Measurements from ENCODE around the gene VPS52. TPM values are rescaled to one million over a fixed set of nuclear protein-coding genes. Genes with fewer than 3 reads are reported as not detected.

Gene VPS52
- total RNA-seq = 13.3 and 29.0 TPM in 2 replicates

GRCh38 chr6:33271468-33272274 lies at the start of gene VPS52, which contains the start of gene RPS18:
VPS52 (minus strand) TSS chr6:33271876; CDS start chr6:33271675, 201 bp downstream.
RPS18 (plus strand) TSS chr6:33272075; CDS start chr6:33272120, 45 bp downstream.

DNA sequence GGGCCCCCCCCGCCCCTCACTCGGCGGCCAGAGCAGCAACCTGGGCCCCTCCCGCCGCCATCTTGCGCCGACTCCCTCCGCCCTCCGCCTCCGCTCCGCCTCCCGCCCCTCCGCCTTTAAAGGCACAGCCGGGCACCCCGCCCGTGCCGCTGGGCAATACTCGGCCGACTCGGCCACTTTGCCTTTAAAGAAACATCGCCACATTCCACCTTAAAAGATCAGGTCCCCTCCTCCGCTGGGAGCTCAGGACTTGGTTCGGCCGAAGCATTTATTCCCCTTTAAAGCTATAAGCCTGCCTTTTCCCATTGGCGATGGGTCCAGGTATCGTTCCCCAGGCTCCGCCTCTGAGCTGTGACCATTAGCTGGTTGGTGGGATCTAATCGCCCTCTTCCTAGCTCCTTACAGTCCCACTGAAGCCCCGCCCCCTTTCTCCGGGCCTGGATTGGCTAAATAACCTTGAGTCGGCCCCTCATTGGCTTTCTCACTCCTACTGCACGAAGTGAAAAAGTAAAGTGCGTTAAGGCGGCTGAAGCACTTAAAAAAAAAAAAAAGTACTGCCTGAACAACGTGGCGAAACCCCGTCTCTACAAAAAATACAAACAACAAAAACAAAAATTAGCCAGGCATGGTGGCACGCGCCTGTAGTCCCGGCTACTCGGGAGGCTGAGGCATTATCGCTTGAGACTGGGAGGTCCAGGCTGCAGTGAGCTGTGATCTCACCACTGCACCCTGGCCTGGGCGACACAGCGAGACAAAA lies 46.2 kb upstream of the VPS52 start, which contains the start of gene ZBTB22:
Gene ZBTB22, minus strand, starts transcription at position 76 of the 757 bp plus-strand sequence. CDS start 828 bp downstream, outside the sequence.

GRCh38 chr6:33313709-33314514 lies 42.2 kb upstream of the VPS52 start, which contains the start of gene TAPBP:
TAPBP (minus strand) TSS chr6:33314078; CDS start chr6:33314041, 37 bp downstream.

DNA sequence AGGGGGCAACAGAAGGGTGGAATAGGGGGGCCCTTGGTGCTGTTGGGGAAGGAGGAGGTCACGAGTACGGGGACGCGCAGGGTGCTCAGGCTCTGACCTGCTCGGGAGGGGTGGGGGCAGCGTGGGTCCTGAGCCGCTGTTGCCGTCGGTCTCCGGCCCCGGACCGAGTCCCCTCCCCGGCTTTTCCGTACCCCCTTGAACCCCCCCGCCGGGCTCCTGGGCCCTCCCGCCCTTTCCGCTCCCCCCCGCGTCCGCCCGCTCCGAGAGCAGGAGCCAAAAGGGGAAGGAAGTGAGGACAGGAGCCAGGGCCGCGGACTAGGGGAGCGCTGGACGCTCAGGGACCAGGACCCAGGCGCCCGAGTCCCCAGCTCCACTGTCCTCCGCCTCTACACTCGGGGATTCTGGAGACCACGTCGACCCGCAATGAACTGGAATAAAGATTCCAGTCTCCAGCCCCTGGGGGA lies 27.1 kb upstream of the VPS52 start, which contains the start of gene RGL2:
Gene RGL2, minus strand, starts transcription at position 170 of the 464 bp plus-strand sequence. CDS start 332 bp downstream, outside the sequence.

GRCh38 chr6:33288921-33289783 lies 17.5 kb upstream of the VPS52 start, which contains the start of the genes PFDN6 and WDR46:
PFDN6 (plus strand) TSS chr6:33289601; CDS start chr6:33289857, 256 bp downstream.
WDR46 (minus strand) TSS chr6:33289239; CDS start chr6:33289170, 69 bp downstream.

DNA sequence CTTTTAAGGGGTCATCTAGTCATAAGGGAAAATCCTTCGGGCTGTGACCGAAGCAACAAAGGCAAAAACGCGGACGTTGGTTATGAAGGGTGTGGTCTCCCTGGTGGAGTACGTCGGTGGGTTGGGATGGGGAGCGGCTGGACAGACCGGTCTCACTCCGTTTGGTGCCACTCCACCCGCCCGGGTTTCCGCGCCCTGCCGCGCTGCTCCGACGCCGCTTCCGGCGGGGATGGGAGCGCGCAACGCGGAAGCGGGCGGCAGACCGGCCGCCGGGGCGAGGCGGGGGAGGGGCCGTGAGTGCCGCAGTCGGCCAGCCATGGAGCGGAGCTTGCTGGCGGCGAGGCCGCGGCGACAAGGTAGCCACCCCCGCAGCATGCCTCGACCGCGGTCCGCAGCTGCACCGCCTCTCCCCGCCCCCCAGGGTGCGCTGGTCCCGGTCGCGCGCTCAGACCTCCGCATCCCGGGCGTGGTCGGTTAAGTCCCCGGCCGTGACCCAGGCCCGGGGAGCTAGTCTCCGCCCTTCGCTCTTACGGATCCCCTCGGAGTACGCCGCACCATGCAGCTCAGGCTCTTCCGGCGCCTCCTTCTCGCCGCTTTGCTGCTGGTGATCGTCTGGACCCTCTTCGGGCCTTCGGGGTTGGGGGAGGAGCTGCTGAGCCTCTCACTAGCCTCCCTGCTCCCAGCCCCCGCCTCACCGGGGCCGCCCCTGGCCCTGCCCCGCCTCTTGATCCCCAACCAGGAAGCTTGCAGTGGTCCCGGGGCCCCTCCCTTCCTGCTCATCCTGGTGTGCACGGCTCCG lies 5.4 kb upstream of the VPS52 start, which contains the start of gene B3GALT4:
Gene B3GALT4, plus strand, starts transcription at position 260 of the 799 bp plus-strand sequence. Its CDS starts 297 bp downstream, at position 557.

DNA sequence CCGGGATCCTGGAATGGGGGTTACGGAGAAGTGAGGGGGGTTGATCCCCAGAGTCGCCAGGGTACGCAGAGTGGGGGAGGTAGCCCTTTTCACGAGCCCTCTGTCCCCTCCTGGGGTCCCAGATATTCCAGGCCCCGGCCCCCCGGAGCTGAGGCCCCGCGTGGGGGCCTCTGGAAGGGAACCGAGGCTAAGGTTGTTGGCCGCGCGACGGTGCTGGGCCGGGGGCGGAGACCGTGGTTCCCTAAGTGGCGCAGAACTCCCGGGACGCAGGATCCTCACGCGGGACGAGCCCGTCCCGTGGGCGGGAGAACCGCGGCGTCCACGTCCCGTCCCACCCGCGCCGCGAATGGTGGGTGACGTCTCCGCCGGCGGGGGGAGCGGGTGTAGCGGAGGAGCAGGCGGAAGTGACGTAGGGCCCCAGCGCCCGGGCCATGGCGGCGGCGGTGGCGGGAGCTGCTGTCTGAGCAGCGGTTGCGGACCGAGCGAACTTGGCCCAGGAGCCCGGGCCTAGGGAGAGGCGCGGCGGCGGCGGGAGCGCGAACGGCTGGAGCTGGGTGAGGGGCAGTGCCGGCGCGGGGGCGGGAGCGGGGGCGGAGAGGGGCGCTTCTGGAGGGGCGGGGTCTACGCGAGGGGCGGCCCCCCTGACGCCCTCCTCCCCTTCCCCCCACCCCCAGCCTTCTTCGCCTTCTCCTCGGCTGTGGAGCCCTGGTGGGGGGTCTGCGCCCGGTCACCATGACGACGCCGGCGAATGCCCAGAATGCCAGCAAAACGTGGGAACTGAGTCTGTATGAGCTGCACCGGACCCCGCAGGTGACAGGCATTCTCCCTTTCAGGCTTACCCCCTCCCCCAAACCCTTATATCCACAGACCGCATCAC lies 63.3 kb downstream of the VPS52 start, which contains the start of gene RING1:
Gene RING1, plus strand, starts transcription at position 410 of the 877 bp plus-strand sequence. Its CDS starts 323 bp downstream, at position 733.

DNA sequence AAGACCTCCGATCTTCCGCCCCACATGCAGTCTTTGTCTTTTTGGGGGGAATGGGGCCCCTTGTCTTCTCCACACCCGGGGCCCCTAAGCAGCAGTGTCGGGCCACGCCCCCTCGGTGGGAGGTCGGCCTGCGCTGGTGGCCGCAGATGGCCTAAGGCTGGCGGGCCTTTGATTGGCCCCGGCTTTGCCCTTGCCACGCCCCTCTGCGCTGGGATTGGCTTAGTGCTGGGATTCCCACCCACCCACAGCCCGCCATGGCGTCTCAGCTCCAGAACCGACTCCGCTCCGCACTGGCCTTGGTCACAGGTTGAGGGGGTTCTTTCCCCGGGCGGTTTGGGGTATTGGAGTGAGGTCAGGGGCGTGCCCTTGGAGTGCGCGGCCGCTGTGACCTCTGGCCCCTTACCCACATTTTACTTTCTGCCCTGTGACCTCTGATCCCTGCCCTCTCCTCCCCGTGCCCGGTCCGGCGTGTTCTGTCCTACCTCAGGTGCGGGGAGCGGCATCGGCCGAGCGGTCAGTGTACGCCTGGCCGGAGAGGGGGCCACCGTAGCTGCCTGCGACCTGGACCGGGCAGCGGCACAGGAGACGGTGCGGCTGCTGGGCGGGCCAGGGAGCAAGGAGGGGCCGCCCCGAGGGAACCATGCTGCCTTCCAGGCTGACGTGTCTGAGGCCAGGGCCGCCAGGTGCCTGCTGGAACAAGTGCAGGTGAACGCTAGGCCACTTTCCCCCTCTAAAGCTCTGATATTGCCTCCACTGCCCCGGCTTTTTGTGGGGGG lies 67.1 kb downstream of the VPS52 start, which contains the start of gene HSD17B8:
Gene HSD17B8, plus strand, starts transcription at position 241 of the 776 bp plus-strand sequence. Its CDS starts 14 bp downstream, at position 255.

Other genes starting within 250 kb of the VPS52 start
- gene HLA-DPA1, start 198.2 kb downstream of the VPS52 start, total RNA-seq = 2.8 and 7.6 TPM in 2 replicates
- gene HLA-DPB1, start 195.9 kb downstream of the VPS52 start, total RNA-seq = 4.1 and 10.1 TPM in 2 replicates
- 0.05 and 0.06 TPM in 2 replicates for gene COL11A2, start 79.4 kb downstream of the VPS52 start, total RNA-seq
- gene RXRB, start 71.2 kb downstream of the VPS52 start, total RNA-seq = 19.2 and 20.3 TPM in 2 replicates
- 133 and 143 TPM in 2 replicates for gene SLC39A7, start 71.0 kb downstream of the VPS52 start, total RNA-seq
- gene HSD17B8, start 67.2 kb downstream of the VPS52 start, total RNA-seq = 2.2 and 6.6 TPM in 2 replicates
- gene RING1, start 63.4 kb downstream of the VPS52 start, total RNA-seq = 13.6 and 13.9 TPM in 2 replicates
- 3,899 and 4,707 TPM in 2 replicates for gene RPS18, start 199 bp upstream of the VPS52 start, total RNA-seq
- 2.3 and 2.7 TPM in 2 replicates for gene B3GALT4, start 5.2 kb upstream of the VPS52 start, total RNA-seq
- 55.5 and 57.8 TPM in 2 replicates for gene WDR46, start 17.4 kb upstream of the VPS52 start, total RNA-seq
- 45.7 and 55.3 TPM in 2 replicates for gene PFDN6, start 17.7 kb upstream of the VPS52 start, total RNA-seq
- 16.1 and 17.8 TPM in 2 replicates for gene RGL2, start 27.1 kb upstream of the VPS52 start, total RNA-seq
- gene TAPBP, start 42.2 kb upstream of the VPS52 start, total RNA-seq = 47.9 and 50.1 TPM in 2 replicates
- 13.9 and 17.1 TPM in 2 replicates for gene ZBTB22, start 45.9 kb upstream of the VPS52 start, total RNA-seq
- gene DAXX, start 51.1 kb upstream of the VPS52 start, total RNA-seq = 33.6 and 35.2 TPM in 2 replicates
- 1.3 and 5.0 TPM in 2 replicates for gene KIFC1, start 119.9 kb upstream of the VPS52 start, total RNA-seq
- 22.2 and 32.6 TPM in 2 replicates for gene PHF1, start 139.1 kb upstream of the VPS52 start, total RNA-seq
- gene CUTA, start 146.2 kb upstream of the VPS52 start, total RNA-seq = 124 and 165 TPM in 2 replicates
- 8.1 TPM in 2 replicates for gene SYNGAP1, start 148.2 kb upstream of the VPS52 start, total RNA-seq
- gene ZBTB9, start 182.7 kb upstream of the VPS52 start, total RNA-seq = 2.6 and 4.7 TPM in 2 replicates